IPS DF 19.7 (cell line): Measurements from ENCODE around the gene GNA14.
"Not testable (repeated sequence)": the region's sequence is repeated elsewhere in the genome, so short reads cannot be mapped to it uniquely, and the experiment has no call there.

ENCODE experiments used
- DNase-seq: peaks from one replicate; pipeline ENCODE4 v3.0.0-alpha.2; 2013; ENCODE audit warnings: low read depth, low spot score

The GNA14 gene

DNA sequence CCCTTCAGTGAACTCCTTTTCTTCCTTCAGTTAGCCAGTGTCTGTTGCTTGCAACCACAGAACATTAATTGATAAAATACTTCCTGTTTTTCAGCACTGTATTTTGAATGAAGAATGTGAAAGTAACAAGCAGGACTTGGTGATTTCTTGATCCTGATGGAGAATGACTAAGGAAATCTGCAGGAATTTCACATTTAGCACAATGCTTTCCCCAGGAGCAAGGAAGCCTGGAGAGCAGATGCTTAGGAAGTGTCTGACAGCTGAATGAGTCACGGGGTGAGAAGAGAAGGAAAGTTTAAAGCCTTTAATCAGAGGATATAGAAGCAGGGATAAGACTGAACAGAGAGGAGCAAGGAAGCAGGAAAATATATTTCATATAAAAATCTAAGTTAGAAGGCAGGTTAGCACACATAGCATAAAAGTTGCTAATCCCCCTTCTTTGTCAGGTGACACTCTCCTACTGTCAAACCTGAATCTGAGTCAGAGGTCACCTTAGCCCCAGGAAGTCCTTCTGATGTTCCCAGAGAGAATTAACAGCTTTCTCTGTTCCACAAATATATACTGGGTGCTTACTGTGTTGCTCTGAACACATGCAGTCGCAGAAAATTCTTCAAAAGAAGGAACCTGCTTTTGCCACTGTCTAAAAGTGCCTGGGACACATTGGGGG is 59.7 kb downstream of the GNA14 start:
- DNase-seq, result no peak

DNA sequence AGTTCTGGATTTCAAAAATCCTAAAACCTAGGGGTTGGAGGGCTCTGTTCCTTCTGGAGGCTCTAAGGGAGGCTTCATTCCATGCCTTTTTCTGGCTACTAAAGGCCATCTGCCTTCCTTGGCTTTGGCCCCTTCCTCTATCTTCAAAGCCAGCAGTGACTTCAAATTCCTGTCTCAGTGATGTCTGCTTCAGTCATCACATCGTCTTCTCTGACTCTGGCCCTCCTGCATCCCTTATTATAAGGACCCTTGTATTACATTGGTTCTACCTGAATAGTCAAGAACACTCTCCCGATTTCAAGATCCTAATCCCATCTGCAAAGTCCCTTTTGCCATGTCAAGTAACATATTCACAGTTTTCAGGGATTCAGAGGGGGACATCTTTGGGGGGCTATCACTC is 60.3 kb downstream of the GNA14 start:
- no peak for DNase-seq

DNA sequence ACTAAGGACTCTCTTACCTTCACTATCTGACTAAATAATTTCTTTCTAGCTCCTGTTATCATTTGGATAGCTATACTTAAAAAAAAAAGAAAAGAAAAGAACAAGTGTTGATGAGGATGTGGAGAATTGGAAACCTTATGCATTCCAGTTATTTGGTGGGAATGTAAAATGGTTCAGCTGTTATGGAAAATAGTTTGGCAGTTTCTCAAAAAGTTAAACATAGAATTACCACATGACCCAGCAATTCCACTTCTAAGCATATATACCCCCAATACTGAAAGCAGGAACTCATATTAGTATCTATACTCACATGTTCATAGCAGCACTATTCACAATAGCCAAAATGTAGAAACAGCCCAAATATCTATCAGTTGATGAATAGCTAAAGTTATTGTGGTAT is 61.1 kb downstream of the GNA14 start:
- no peak for DNase-seq

- no peak for DNase-seq
Measured at GRCh38 chr9:77586591-77586990, 61.5 kb downstream of the GNA14 start.

- no peak for DNase-seq
Measured at GRCh38 chr9:77585335-77585786, 62.8 kb downstream of the GNA14 start.

- not testable (repeated sequence) for DNase-seq
Measured at GRCh38 chr9:77584927-77585326, 63.2 kb downstream of the GNA14 start.

GRCh38 chr9:77582961-77583576 is 65.1 kb downstream of the GNA14 start:
- DNase-seq, result no peak

DNA sequence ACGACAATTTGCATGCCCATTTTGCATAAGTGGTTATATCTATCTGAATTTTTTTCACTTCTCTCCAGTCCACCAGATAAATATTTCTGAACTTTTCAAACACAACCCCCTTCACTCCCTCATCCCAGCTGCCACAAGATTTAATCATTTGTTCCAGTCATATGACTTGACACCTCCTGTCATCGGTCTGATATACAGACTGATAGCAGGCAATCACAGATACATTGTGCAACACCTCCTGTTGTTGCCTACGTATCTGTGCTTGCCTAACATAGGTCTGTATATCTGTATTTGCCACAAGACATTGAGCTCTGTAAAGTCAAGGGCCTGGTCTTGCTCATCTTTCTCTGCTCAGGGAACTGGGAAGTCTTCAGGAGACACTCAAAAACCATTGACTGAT is 65.6 kb downstream of the GNA14 start:
- no peak for DNase-seq

- DNase-seq, result no peak
Measured at GRCh38 chr9:77575785-77576184, 72.3 kb downstream of the GNA14 start.

DNA sequence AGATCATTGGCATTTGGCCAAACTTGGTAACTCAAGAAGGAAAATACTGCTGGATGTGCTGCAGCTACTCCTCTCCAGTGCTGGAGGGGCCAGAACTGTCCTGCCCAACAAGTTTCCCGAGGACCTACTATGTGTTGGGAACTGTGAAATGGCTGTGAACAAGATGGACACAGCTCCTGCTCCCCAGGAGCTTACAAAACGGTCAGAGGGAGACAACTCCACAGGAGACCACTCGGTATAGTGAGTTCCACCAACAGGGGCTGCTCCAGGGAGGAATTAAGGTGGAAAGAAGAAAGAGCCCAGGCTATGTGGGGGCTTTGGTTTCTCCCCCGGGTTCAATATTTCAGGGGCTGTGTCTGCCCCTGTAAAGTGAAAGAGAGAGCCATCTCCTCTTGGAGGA is 78.8 kb downstream of the GNA14 start:
- DNase-seq, result no peak

GRCh38 chr9:77563174-77563573 is 84.9 kb downstream of the GNA14 start:
- DNase-seq, result no peak

- DNase-seq, result no peak
Measured at GRCh38 chr9:77562019-77562748, 85.9 kb downstream of the GNA14 start.

DNA sequence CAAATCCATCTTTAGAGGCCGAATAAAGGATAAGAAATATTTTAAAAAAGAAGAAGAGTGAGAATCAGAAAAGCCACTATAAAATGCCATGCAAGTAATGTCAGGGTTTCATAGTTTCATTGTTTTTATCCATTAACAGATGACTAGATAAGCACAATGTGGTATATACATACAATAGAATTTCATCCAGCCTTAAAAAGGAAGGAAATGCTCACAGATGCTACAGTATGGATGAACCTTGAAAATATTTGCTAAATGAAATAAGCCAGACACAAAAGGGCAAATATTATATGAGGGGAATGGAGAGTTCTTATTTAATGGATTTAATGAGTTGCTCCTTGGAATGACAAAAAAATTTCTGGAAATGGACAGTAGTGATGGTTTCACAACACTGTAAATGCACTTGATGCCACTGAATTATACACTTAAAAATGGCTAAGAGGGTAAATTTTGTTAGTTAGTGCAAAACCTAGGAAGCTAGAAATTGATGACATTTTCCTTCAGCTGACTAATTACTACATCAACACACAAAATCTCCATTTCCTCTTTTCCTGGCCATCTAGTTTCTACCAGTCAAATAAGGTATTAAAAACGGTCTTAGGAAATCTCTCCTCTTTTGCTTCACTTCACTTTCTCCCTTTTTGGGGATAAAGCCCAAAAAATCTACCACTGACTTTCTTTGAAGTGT is 86.6 kb downstream of the GNA14 start:
- DNase-seq, result no peak

GRCh38 chr9:77556396-77556795 is 91.7 kb downstream of the GNA14 start:
- no peak for DNase-seq

- DNase-seq, result no peak
Measured at GRCh38 chr9:77554586-77555105, 93.5 kb downstream of the GNA14 start.

GRCh38 chr9:77547106-77547730 is 100.9 kb downstream of the GNA14 start:
- no peak for DNase-seq

- DNase-seq, result no peak
Measured at GRCh38 chr9:77546376-77546950, 101.7 kb downstream of the GNA14 start.

GRCh38 chr9:77544546-77544945 is 103.6 kb downstream of the GNA14 start:
- no peak for DNase-seq

GRCh38 chr9:77543131-77543822 is 104.8 kb downstream of the GNA14 start:
- no peak for DNase-seq

DNA sequence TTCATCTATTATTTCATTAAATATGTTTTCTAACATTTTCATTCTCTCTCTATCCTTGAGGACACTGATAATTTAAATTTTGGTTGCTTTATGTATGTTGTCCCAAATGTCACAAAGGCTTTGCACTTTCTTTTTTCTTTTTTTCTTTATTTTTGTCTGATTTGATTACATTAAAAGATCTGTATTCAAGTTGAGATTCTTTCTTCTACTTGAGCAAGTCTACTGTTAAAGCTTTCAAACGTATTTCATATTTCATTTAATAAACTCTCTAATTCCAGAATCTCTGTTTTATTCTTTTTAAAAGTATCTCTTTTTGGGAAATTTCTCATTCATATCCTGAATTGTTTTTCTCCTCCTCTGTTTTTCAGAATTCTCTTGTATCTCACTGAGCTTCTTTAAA is 106.5 kb downstream of the GNA14 start:
- no peak for DNase-seq

- no peak for DNase-seq
Measured at GRCh38 chr9:77541055-77541454, 107.1 kb downstream of the GNA14 start.
